Measurements from ENCODE around the gene TNN. TPM values are rescaled to one million over a fixed set of nuclear protein-coding genes. Genes with fewer than 3 reads are reported as not detected.

Gene TNN
- total RNA-seq, 1 donor from 2014 or later: 0.26 TPM

DNA sequence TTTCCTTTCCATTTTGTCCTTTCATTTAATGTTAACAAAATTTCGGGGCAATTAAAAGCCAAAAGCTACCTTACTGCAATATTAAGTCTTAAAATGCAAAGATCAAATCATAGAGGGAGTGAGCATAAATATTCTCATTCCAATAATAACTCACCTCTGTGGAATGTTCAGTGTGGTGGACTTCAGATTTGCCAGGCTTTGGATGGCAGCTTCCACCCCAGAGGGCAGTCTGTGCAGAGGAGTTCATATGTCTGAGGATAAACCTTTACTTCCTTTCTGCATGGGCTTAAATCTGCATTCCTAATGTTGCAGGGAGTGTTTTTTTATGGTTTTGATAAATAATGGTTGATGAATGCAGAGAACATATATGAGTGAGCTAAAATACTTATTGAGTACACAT is 108.6 kb downstream of the TNN start:
- no peak overlapping the region for H3K27ac Mint-ChIP-seq (ENCODE audit: unreplicated experiment)
- H3K4me3 Mint-ChIP-seq: no peak overlapping the region
- no peaks in the 10 kb centered on the region for H3K9me3 Mint-ChIP-seq
- no peak for DNase-seq (ENCODE audit: low read depth, low spot score)
- H3K4me1 Mint-ChIP-seq: no peaks in the 10 kb centered on the region
- TF ChIP-seq, protein P1, sequence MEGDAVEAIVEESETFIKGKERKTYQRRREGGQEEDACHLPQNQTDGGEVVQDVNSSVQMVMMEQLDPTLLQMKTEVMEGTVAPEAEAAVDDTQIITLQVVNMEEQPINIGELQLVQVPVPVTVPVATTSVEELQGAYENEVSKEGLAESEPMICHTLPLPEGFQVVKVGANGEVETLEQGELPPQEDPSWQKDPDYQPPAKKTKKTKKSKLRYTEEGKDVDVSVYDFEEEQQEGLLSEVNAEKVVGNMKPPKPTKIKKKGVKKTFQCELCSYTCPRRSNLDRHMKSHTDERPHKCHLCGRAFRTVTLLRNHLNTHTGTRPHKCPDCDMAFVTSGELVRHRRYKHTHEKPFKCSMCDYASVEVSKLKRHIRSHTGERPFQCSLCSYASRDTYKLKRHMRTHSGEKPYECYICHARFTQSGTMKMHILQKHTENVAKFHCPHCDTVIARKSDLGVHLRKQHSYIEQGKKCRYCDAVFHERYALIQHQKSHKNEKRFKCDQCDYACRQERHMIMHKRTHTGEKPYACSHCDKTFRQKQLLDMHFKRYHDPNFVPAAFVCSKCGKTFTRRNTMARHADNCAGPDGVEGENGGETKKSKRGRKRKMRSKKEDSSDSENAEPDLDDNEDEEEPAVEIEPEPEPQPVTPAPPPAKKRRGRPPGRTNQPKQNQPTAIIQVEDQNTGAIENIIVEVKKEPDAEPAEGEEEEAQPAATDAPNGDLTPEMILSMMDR (conservative IDR thresholded peaks at IDR 0.05): no peak
- H3K27me3 Mint-ChIP-seq (ENCODE audit: low read depth): peaks cover 6% of the 10 kb centered on the region
- no peaks in the 10 kb centered on the region for H3K36me3 Mint-ChIP-seq (ENCODE audit: low read depth)

DNA sequence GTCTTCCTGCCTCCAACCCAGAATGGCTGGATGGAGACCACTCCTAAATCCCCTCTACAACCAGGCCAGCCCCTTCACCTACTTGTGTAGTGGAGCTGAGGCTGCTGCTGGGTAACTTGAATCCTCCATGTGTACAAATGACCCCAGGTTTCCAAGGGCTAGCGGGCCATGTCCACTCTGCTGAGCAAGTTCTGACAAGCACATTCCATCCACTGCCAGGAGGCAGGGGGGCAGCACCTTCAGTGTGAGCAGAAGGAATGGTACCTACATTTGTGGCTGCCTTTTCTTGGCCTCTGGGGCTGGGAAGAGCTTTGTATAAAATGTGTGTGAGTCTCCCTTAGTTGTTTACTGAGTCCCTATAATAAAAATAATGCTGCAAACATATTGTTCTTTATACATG is 110.4 kb downstream of the TNN start:
- Mint-ChIP-seq H3K9me3 (no peaks in the 10 kb centered on the region), H3K27me3 (ENCODE audit: low read depth) (peaks cover 10% of the 10 kb centered on the region), H3K4me1 (no peaks in the 10 kb centered on the region), H3K4me3 (no peak overlapping the region), H3K27ac (ENCODE audit: unreplicated experiment) (no peak overlapping the region), H3K36me3 (ENCODE audit: low read depth) (no peaks in the 10 kb centered on the region)
- TF ChIP-seq, protein P1 (conservative IDR thresholded peaks at IDR 0.05): no peak
- DNase-seq (ENCODE audit: low read depth, low spot score): no peak

DNA sequence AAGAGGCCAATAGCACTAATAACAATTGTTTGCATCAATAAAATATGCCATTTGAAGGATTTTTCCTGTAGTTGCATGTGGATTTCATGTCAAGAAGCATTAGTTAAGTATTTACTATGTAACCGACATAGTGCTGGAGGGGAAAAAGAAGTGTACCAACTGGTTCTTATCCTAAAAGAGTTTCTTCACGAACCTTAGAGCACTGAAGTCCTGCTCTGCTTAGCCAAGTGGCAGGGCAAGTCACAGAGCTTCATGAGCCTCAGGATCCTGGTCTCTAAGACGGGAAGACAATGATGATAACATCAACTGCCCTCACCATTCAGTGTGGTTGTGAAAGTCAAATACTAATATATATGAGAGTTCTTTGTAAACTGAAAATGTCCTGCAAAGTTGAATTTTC is 110.8 kb downstream of the TNN start:
- Mint-ChIP-seq H3K27me3 (ENCODE audit: low read depth) (peaks cover 10% of the 10 kb centered on the region), H3K36me3 (ENCODE audit: low read depth) (no peaks in the 10 kb centered on the region), H3K4me1 (no peaks in the 10 kb centered on the region), H3K9me3 (no peaks in the 10 kb centered on the region), H3K27ac (ENCODE audit: unreplicated experiment) (no peak overlapping the region), H3K4me3 (no peak overlapping the region)
- DNase-seq (ENCODE audit: low read depth, low spot score): no peak
- TF ChIP-seq, protein P1 (conservative IDR thresholded peaks at IDR 0.05): no peak

DNA sequence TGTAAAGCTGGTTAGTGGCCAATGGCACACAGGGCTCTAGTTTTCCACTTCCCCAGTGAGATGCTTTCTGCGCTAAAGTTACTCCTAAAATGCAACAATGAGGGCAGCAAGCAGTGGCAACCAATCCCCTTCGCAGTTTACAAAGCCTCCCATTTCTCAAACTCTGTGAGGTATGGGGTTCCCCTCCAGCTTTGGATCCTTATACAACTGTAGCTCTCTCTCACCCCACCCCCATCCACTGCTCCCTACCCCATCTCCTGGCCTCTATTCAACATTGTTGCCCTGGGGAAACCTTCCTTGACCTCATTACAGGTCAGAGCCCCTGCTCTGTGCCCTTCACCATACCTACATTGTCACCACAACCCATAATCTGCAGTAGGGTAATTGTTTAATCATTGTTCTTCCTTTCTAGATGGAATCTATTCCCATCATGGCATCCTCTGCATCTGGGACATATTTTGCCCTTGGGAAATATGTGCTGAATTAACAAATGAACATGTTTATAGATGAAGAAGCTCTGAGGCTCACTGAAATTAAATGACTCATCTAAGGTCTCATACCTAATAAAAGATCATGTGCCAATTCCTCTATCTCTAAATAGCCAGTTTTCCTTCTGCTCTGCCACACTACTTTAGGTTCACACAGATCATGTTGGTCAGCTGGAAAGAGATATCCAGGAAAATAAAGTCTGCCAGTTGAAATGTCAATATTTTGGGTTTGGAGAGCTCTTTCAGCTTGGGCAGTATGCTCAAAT is 112.4 kb downstream of the TNN start:
- H3K4me3 Mint-ChIP-seq: no peak overlapping the region
- H3K27me3 Mint-ChIP-seq (ENCODE audit: low read depth): peaks cover 10% of the 10 kb centered on the region
- no peak for DNase-seq (ENCODE audit: low read depth, low spot score)
- TF ChIP-seq, protein P1 (conservative IDR thresholded peaks at IDR 0.05): no peak
- H3K36me3 Mint-ChIP-seq (ENCODE audit: low read depth): no peaks in the 10 kb centered on the region
- H3K9me3 Mint-ChIP-seq: no peaks in the 10 kb centered on the region
- no peaks in the 10 kb centered on the region for H3K4me1 Mint-ChIP-seq
- H3K27ac Mint-ChIP-seq (ENCODE audit: unreplicated experiment): no peak overlapping the region

DNA sequence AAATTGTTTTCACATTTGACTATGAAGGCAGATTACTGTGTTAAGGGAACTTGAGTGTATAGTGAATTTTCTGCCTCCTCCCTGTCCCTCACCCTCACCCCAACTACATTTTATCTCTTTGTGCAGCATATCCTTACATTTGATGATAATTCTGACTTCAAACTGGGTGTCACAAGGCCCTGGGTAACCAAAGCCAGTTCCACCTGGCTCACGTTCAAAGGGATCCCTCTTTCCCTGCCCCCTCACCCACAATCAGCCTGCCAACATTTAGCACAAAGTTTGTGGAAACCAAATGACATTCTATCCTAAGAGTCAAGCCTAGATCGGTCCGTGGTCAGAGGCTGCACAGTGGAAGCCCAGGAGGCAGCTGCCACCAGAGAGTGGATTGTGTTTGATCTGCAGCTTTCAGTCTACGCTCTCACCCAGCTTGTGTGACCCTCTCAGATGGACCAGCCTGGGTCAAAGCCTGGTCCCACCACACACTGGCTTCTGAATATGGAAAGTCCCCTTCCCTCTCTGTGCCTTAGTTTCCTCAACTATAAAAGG is 114.6 kb downstream of the TNN start:
- H3K27me3 Mint-ChIP-seq (ENCODE audit: low read depth): peaks cover 22% of the 10 kb centered on the region
- H3K4me3 Mint-ChIP-seq: no peak overlapping the region
- H3K36me3 Mint-ChIP-seq (ENCODE audit: low read depth): no peaks in the 10 kb centered on the region
- no peak for DNase-seq (ENCODE audit: low read depth, low spot score)
- H3K4me1 Mint-ChIP-seq: no peaks in the 10 kb centered on the region
- H3K9me3 Mint-ChIP-seq: no peaks in the 10 kb centered on the region
- TF ChIP-seq, protein P1 (conservative IDR thresholded peaks at IDR 0.05): no peak
- H3K27ac Mint-ChIP-seq (ENCODE audit: unreplicated experiment): no peak overlapping the region

All from neural crest cell (in vitro differentiated cells).